Keratinocyte (primary cell): Measurements from ENCODE around the gene DLG2. TPM values are rescaled to one million over a fixed set of nuclear protein-coding genes. Genes with fewer than 3 reads are reported as not detected.

ENCODE experiments used
- DNase-seq: peaks from one replicate; pipeline ENCODE4 v3.0.0-alpha.2; 2011; ENCODE audit warnings: low read depth, missing footprints, low spot score
- FAIRE-seq: peaks from 2 replicates; lab custom pipeline; 2011; peaks lifted over from hg19 to GRCh38; lab: Jason Lieb, UNC
- H2AFZ ChIP-seq: 2 replicates; pipeline ENCODE4 v1.6.0; 2012; ENCODE audit warnings: low read length, control low read depth, inconsistent platforms; ENCODE audit not compliant: control insufficient read depth
- H3K27ac ChIP-seq: 2 replicates; pipeline ENCODE4 v1.5.1; 2011; ENCODE audit warnings: low read length; ENCODE audit not compliant: control insufficient read depth, insufficient read depth
- H3K27me3 ChIP-seq: 3 replicates; pipeline ENCODE4 v1.6.0; 2011; ENCODE audit warnings: low read length; ENCODE audit not compliant: control insufficient read depth, insufficient read depth; ENCODE audit errors: extremely low read depth
- H3K36me3 ChIP-seq, 2 experiments: 2 replicates in 1 of 2; 3 replicates in 1 of 2; pipeline ENCODE4 v1.5.1; 2011; ENCODE audit warnings: low read length in 2 of 2, mild to moderate bottlenecking in 1 of 2; ENCODE audit not compliant: control insufficient read depth in 2 of 2, insufficient read depth in 2 of 2; ENCODE audit errors: extremely low read depth in 1 of 2
- H3K4me1 ChIP-seq: 3 replicates; pipeline ENCODE4 v1.5.1; 2011; ENCODE audit warnings: low read length; ENCODE audit not compliant: control insufficient read depth, insufficient read depth; ENCODE audit errors: extremely low read depth
- H3K4me2 ChIP-seq: 3 replicates; pipeline ENCODE4 v1.6.0; 2011; ENCODE audit warnings: low read depth, low read length; ENCODE audit not compliant: control insufficient read depth, insufficient read depth; ENCODE audit errors: extremely low read depth
- H3K4me3 ChIP-seq, 3 experiments: fragments of 200-600 bp in 1 of 3; sonication (generic) in 1 of 3; 2 replicates in 2 of 3; 3 replicates in 1 of 3; pipeline ENCODE4 v1.5.1; 2011 to 2016; ENCODE audit warnings: low read length in 3 of 3, mild to moderate bottlenecking in 3 of 3, control low read depth in 2 of 3, inconsistent platforms in 1 of 3, low read depth in 1 of 3, mixed read lengths in 1 of 3, mixed run types in 1 of 3, moderate library complexity in 1 of 3; ENCODE audit not compliant: control insufficient read depth in 2 of 3, insufficient read depth in 2 of 3; ENCODE audit errors: extremely low read depth in 1 of 3
- H3K79me2 ChIP-seq: 2 replicates; pipeline ENCODE4 v1.6.0; 2012; ENCODE audit warnings: low read length; ENCODE audit not compliant: control insufficient read depth, insufficient read depth
- H3K9ac ChIP-seq: 3 replicates; pipeline ENCODE4 v1.6.0; 2011; ENCODE audit warnings: low read length; ENCODE audit not compliant: control insufficient read depth, insufficient read depth; ENCODE audit errors: extremely low read depth
- H3K9me1 ChIP-seq: 3 replicates; pipeline ENCODE4 v1.6.0; 2011; ENCODE audit warnings: low read length; ENCODE audit not compliant: control insufficient read depth, insufficient read depth; ENCODE audit errors: extremely low read depth
- H3K9me3 ChIP-seq: 2 replicates; pipeline ENCODE4 v1.5.1; 2012; ENCODE audit warnings: low read depth, low read length; ENCODE audit not compliant: control insufficient read depth
- H4K20me1 ChIP-seq: 3 replicates; pipeline ENCODE4 v1.6.0; 2011; ENCODE audit warnings: low read length; ENCODE audit not compliant: control insufficient read depth, insufficient read depth; ENCODE audit errors: extremely low read depth
- EZH2 ChIP-seq: IDR thresholded peaks from one replicate; pipeline ENCODE4 v1.6.1; 2012; ENCODE audit warnings: inconsistent platforms, mild to moderate bottlenecking, low read length, moderate library complexity
- dilution Hi-C: fragments of 300-500 bp; cut with MboI; formaldehyde crosslinking; loops from one replicate; pipeline ENCODE4 v1.7.0; 2020; ENCODE audit warnings: low sequenced_read_pairs; ENCODE audit not compliant: extremely low pct_ligation_motif_present
- polyA plus RNA-seq, 5 experiments: library from polyadenylated mRNA; depleted of rRNA in 3 of 5; stranded (reverse) in 3 of 5; stranded (forward) in 1 of 5; unstranded in 1 of 5; fragments of >200 nt; gene quantifications; 1 replicate in 1 of 5; 2 replicates in 3 of 5; 3 replicates in 1 of 5; pipeline versions ENCODE4 v1.2.1 to v1.2.3, GENCODE V29; 2011 to 2012; ENCODE audit warnings: missing spikeins in 2 of 5, low read depth in 1 of 5, low replicate concordance in 1 of 5
- TF ChIP-seq, protein P1 (sequence below), 3 experiments: IDR thresholded peaks in 1 of 3; conservative IDR thresholded peaks in 1 of 3; optimal IDR thresholded peaks in 1 of 3; 2 replicates in 2 of 3; 3 replicates in 1 of 3; pipeline versions ENCODE3 to v1.5.1; 2011; ENCODE audit warnings: low read length in 3 of 3, mild to moderate bottlenecking in 3 of 3, moderate library complexity in 2 of 3, control low read depth in 1 of 3, inconsistent platforms in 1 of 3; ENCODE audit not compliant: insufficient read depth in 2 of 3; ENCODE audit errors: extremely low read depth in 1 of 3

DLG2 gene
- polyA plus RNA-seq, 1 donor (not counting 4 experiments of a cell fraction or from before 2014, with no cell fraction given): 0.55 TPM

DNA sequence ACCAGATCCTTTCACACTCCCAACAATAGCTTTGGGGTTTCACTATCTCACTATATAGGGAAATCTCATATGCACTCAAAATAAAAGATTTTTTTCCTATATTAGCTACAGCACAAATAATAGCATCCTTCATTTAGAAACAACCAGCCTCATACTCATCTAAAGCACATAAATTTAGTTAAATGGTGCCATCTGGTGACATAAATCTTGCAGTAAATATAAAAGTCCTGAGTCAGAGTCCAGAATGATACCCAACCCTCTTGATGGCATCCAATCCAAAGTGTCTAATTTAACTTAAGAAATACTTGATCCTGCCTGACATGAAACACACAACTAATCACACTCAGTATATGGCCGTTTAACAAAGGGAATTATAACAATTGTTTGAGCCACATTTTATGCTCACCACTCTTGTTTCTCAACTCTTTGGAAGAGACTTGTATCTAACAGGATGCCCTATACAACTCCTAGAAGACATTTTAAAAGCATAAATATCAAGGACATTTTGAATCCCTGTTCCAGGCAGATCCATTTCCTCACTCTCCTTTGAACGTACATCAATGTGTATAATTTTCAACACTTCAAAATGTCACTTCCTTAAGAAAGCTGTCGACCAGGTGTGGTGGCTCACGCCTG, 36.2 kb downstream of the DLG2 start:
- H3K4me1 ChIP-seq: no peaks in the 10 kb centered on the region
- no peak overlapping the region for H3K4me2 ChIP-seq
- H3K9me1 ChIP-seq: no peaks in the 10 kb centered on the region
- H3K27me3 ChIP-seq: no peaks in the 10 kb centered on the region
- H3K9ac ChIP-seq: no peak overlapping the region
- H2AFZ ChIP-seq: no peak overlapping the region
- no peaks in the 10 kb centered on the region for H3K79me2 ChIP-seq
- no peaks in the 10 kb centered on the region for H4K20me1 ChIP-seq
- dilution Hi-C loops: no loop called here
- DNase-seq: no peak
- no peak for FAIRE-seq
- no peak overlapping the region for H3K4me3 ChIP-seq
- no peaks in the 10 kb centered on the region for H3K36me3 ChIP-seq
- no peaks in the 10 kb centered on the region for H3K9me3 ChIP-seq
- TF ChIP-seq, protein P1, sequence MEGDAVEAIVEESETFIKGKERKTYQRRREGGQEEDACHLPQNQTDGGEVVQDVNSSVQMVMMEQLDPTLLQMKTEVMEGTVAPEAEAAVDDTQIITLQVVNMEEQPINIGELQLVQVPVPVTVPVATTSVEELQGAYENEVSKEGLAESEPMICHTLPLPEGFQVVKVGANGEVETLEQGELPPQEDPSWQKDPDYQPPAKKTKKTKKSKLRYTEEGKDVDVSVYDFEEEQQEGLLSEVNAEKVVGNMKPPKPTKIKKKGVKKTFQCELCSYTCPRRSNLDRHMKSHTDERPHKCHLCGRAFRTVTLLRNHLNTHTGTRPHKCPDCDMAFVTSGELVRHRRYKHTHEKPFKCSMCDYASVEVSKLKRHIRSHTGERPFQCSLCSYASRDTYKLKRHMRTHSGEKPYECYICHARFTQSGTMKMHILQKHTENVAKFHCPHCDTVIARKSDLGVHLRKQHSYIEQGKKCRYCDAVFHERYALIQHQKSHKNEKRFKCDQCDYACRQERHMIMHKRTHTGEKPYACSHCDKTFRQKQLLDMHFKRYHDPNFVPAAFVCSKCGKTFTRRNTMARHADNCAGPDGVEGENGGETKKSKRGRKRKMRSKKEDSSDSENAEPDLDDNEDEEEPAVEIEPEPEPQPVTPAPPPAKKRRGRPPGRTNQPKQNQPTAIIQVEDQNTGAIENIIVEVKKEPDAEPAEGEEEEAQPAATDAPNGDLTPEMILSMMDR (optimal IDR thresholded peaks at IDR 0.05 in 1 of 3, IDR thresholded peaks at IDR 0.05 in 1 of 3, conservative IDR thresholded peaks at IDR 0.05 in 1 of 3; ENCODE audit: extremely low read depth in 1 of 3, insufficient read depth in 2 of 3, low read length in 3 of 3): peak in 1 of 3 experiments; percentile 25
- TF ChIP-seq EZH2: no peak
- H3K27ac ChIP-seq: no peak overlapping the region

DNA sequence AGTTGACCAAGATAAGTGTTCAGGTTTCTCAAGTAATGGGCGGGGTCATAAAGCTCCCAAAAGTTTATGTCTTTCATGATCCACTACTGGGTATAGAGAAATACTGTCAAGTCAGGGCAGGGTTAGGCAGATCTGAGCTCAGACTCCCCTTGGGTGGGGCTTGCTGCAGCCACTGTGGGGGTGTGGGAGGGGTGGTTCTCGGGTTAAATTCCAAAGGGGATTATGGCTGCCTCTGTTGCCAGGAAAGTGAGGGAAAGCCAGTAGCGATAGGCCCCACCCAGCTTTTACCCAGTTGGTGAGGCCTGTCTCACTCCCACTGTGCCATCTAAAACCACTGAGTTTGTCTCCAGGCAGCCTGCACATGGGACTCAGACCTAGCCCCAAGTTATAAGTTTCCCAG, 37.8 kb downstream of the DLG2 start:
- Histone ChIP-seq H3K9me3 (no peaks in the 10 kb centered on the region), H3K79me2 (no peaks in the 10 kb centered on the region), H3K4me2 (no peak overlapping the region), H3K9me1 (no peaks in the 10 kb centered on the region), H3K4me3 (no peak overlapping the region), H4K20me1 (no peaks in the 10 kb centered on the region), H3K4me1 (no peaks in the 10 kb centered on the region), H3K9ac (no peak overlapping the region), H3K27me3 (no peaks in the 10 kb centered on the region), H2AFZ (no peak overlapping the region), H3K36me3 (no peaks in the 10 kb centered on the region), H3K27ac (no peak overlapping the region)
- DNase-seq (no peak), FAIRE-seq (no peak)
- no peak for TF ChIP-seq EZH2
- TF ChIP-seq, protein P1 (optimal IDR thresholded peaks at IDR 0.05 in 1 of 3, IDR thresholded peaks at IDR 0.05 in 1 of 3, conservative IDR thresholded peaks at IDR 0.05 in 1 of 3; ENCODE audit: extremely low read depth in 1 of 3, insufficient read depth in 2 of 3, low read length in 3 of 3): no peak
- dilution Hi-C loops: no loop called here
